GM18867 (cell line): ENCODE data around the gene DYRK1A.

Experiments
- ATAC-seq: cut with Tn5 transposase; IDR thresholded peaks from one replicate; pipeline ENCODE4 v1.9.1; 2021; ENCODE audit warnings: mild to moderate bottlenecking, moderate library complexity; ENCODE audit not compliant: unreplicated experiment

The DYRK1A gene

GRCh38 chr21:37415939-37416338 is 49.4 kb downstream of the DYRK1A start:
- ATAC-seq = no peak

DNA sequence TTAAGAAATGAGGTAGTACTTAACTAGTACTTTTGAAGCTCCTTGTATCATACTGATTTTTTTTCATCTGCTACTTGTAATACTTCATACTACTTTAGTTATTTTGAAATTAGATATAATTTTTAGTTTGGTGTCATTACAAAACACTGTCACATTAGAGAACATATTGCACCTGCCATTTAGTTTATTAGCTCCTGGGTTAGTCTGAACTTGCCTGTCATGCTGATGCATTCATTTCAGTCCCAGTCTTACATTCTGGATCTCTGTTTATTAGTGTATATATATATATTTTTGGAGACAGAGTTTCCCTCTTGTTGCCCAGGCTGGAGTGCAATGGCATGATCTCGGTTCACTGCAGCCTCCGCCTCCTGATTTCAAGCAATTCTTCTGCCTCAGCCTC is 50.3 kb downstream of the DYRK1A start:
- ATAC-seq = no peak

DNA sequence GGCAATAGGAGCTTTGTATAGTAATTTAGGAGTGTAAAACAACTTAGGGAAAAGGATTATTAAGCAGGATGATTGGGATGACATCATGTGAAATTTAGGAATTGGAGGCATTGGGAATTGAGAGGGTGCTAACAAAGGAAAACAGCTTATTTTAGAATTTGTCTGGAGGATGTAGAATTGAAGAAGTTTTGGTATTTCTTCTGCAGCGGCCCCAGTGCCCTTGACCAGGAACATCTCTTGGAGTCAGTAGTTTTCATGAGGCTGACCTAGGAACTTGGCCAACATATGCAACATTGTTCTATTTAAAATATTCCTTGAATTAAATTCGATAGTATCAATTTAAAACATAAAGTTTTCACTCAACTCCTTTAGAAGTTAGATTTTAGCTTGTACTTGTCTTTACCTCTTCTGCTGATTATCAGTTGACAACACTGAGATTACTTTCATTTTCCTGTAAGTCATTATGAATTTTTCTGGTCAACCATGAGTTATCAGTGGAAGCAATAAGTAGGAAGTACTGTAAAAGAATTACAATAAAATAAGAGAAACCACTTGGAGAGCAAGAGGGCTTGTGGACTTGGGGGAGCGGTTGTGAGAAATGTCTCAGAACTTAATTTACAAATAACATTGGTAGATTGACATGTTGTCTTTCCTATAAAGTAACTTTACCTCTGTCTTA is 52.8 kb downstream of the DYRK1A start:
- no peak for ATAC-seq

GRCh38 chr21:37421306-37421705 is 54.7 kb downstream of the DYRK1A start:
- no peak for ATAC-seq

- ATAC-seq = no peak
These were observed 55.8 kb downstream of the DYRK1A start for GRCh38 chr21:37422382-37422781.

DNA sequence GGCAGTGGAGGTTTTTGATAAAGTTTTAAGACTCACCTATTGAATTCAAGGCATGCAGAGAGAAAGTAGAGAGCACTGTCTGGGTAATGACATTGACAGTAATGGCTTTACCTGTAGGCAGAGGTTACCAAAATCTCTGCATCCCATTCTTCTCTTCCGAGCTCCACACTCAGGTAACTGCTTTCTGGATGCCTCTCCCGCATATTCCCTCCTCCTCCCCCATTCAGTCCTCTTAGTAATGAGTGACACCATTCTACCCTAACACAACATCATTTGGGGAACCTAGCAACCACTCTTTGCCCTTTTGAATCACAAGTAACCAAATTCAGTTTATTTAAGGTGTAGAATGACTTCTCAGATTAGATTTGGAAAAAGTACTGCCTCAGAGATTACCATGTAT is 56.5 kb downstream of the DYRK1A start:
- no peak for ATAC-seq

DNA sequence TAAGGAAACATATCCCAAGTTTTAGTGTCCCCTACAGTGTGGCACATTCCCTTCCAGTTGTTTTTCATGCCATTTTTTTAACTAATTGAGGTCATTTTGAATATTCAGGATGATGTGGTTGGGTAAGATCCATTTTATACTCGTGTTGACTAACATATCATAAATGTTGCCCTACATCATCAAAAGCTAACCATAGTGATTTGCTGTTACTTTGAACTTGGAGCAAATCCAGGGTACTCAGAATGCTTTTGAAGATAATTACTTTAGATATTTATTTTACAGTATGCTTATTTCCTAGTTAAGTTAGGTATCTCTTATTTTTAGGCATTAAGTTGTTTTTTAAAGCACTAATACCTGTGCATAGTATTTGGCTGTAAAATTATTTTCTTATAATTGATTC is 57.8 kb downstream of the DYRK1A start:
- ATAC-seq = no peak

- no peak for ATAC-seq
These were observed 58.4 kb downstream of the DYRK1A start for GRCh38 chr21:37425001-37425400.

DNA sequence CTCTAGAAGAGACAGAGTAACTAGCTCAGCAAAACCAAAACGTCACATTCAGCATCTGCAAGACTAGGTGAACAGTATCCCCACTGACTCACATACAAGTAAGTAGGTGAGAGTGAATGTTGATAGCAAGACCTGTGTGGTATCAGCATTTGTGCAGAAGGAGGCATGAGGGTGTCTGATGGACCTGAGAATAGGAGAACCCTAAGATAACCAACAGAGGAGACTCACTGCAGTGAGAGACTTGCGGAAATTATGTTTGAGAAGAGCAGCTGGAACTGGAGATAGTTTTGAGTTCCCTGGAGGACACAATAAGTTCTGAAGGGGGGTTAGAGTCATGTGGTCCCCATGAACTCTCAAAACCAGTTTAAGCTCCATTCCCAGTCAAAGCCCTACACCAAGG is 59.1 kb downstream of the DYRK1A start:
- no peak for ATAC-seq

- no peak for ATAC-seq
These were observed 60.6 kb downstream of the DYRK1A start for GRCh38 chr21:37427221-37427620.

GRCh38 chr21:37429356-37429755 is 62.8 kb downstream of the DYRK1A start:
- ATAC-seq = no peak

- no peak for ATAC-seq
These were observed 63.7 kb downstream of the DYRK1A start for GRCh38 chr21:37430184-37430821.

DNA sequence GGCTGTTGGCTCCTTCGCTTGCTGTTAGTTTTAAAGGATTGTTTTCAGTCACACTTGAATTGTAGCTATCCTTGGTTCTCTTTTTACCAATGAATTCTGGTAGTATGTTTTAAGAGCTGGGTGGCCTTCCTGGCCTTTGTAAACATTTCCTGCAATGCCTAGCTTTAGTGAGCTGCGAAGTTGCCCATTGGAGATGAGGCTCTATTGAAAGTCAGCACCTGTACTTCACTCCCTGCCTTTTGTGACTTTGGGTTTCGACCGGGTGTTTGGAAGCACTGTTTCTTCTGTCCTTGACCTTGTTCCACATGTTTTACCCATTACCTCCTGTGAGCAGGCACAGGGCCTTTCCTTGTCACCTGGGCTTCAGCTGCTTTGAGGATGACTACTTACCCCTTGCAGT is 64.7 kb downstream of the DYRK1A start:
- ATAC-seq = no peak

GRCh38 chr21:37432710-37433455 is 66.3 kb downstream of the DYRK1A start:
- no peak for ATAC-seq

DNA sequence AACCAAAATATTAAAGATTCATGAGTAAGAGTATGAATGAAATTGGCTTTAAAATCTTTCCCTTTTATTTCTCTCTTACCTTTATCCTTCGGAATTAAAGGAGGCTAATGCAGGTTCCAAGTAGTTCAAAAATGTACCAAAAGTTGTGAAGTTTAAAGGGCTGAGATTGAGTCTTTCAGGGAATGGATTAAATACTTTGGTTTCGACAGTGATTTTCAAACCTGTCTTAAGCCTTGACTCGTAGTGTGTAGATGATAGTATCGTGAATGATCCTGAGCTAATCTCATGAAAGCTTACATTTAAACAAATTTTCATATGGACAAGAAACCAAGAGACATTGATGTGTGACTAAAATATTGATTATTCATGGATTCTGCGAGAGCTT is 66.9 kb downstream of the DYRK1A start:
- no peak for ATAC-seq

DNA sequence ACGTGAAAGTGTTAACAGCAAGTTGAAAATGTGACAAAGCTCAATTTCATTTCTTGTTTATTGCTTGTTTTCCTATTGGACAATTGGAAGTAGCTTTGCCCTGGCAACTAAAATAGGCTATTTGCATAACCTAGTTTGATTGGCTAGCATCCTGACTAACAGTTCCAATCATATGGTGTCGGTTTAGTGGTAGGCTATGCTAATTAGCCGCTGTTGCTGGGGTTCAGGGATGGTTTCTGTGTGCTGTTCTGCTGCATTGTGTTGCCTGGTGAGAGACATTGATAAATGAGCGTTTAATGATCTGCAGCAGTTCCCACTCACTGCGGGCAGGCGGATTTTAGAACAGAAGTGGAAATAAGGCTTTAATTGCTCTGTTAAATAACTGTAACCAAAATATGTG is 68.5 kb downstream of the DYRK1A start:
- ATAC-seq = no peak

DNA sequence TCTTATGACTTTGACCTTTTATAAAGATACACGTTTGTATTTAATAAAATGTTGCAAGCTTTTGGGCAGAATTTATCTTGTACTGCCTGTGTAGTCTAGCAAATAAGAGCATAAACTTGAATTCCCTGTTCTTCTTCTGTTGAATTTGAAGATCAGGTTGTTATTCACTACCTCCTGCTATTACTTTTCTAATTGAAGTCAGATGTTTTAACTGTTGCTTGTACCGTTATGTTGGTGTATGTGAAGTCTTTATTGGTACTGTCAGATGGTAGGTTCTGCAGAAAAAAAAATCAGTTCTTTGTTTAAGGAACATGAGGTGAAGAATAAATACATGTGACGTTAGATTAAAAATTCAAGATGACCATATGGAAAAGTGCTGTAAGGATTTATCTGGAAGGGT is 69.1 kb downstream of the DYRK1A start:
- no peak for ATAC-seq

DNA sequence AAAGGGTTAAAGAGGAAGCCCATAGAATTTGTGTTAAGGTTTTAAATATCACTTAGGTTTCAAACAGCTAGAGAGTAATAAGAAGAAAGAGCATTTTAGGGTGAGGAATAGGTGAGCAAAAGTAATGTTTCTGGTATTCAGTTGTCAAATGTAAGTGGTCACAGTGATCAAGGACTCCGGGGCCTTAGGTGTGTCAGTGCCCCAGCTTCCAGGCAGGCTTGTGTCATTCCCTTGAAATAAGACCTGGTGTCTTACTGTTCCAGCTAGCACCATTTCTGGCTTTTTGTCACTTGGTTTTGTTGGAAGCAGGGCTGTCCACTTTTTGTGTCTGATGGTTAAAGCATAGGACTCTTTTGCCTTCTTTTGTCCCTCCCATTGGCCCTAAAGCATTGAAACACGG is 69.6 kb downstream of the DYRK1A start:
- no peak for ATAC-seq

DNA sequence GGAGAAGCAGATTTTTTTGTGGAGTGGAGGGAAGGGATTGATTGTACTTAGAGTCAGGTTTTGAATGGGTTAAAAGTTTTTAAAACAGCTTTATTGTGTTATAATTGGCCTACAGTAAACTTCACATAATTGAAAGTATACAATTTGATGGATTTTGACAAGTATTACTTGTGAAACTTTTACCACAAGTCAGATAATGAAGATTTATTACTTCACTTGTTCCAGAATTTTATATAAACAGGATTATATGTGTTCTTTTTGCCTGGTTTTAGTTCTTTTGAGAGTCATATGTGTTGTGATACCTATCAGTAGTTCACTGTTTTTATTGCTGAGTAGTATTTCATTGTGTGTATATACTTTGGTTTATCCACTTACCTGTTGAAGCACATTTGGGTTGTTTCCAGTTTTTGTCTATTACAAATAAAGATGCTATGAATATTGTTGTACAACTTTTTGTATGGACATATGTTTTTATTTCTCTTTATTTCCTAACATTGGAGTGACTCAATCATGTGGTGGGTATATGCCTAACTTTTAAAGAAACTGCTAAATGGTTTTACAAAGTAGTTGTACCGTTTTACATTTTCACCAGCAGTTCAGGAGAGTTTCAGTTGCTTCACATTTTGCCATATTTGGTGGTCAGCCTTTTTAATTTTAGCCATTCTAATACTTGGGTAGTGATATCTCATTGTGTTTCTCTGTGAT is 71.0 kb downstream of the DYRK1A start:
- ATAC-seq = no peak

GRCh38 chr21:37443683-37444082 is 77.1 kb downstream of the DYRK1A start:
- ATAC-seq = no peak

DNA sequence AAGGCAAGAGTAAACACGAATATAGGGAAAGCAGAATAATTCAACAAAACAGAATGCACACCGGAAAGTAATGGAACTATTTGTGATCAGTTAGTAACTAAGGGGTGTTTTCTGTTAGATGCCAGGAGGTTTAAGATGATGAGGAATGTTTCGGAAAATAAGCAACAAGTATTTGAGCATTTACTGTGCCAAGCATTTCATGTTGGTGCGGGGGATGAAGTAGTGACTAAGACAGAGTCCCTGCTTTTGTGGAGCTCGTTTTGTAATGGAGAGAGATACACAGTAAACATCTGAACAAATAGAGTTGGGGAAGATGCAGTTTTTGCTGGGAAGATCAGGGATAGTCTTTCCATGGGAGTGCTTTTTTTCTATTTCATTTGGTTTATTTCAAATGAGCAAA is 78.7 kb downstream of the DYRK1A start:
- no peak for ATAC-seq

DNA sequence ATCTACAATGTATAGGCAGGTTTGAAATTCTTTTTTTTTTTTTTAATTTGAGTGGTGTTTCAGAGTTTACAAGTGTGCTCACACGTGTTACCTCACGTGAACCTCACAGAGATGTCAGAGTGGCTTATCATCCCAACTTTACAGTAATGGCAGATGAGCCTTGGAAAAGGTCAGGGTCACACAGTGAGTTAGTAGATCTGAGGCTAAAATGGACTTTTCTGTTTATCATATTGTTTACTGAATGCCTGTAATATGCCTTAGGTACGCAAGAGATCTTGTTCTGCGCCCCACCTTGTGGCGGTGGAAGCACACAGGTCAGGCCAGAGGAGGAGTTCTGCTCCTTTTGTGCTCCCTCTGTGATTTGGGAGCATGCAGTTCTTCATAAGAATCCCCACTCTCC is 80.0 kb downstream of the DYRK1A start:
- no peak for ATAC-seq
